Gastrocnemius medialis (tissue), 4 donors: ENCODE measurements around the gene SNCB. TPM values are rescaled to one million over a fixed set of nuclear protein-coding genes. Genes with fewer than 3 reads are reported as not detected.

ENCODE experiments used
- ATAC-seq, 2 donors: fragments of 150-250 bp; one replicate each; pipeline ENCODE4 v1.9.1; 2016
- DNase-seq, 2 donors: peaks; one replicate each; pipeline ENCODE4 v3.0.0-alpha.2; 2019
- H3K27ac ChIP-seq, 4 donors: fragments of 200-600 bp; sonication (generic); 1 replicate in 1 of 4; 2 replicates in 3 of 4; pipeline ENCODE4 v1.5.1; 2016 to 2018; ENCODE audit warnings: mild to moderate bottlenecking in 2 of 4, moderate library complexity in 1 of 4
- H3K27me3 ChIP-seq, 3 donors: fragments of 200-600 bp; sonication (generic) in 2 of 3; 1 replicate in 1 of 3; 2 replicates in 2 of 3; pipeline versions ENCODE4 v1.5.1 to v1.6.0; 2016 to 2019; ENCODE audit warnings: mild to moderate bottlenecking in 1 of 3, moderate library complexity in 1 of 3
- H3K36me3 ChIP-seq, 2 donors: fragments of 200-600 bp; sonication (generic) in 1 of 2; one replicate each; pipeline ENCODE4 v1.5.1; 2017 to 2018
- H3K4me1 ChIP-seq, 2 donors: fragments of 200-600 bp; sonication (generic) in 1 of 2; one replicate each; pipeline ENCODE4 v1.5.1; 2016 to 2017; ENCODE audit warnings: mild to moderate bottlenecking in 2 of 2
- H3K4me3 ChIP-seq, 4 donors: fragments of 200-600 bp; sonication (generic) in 3 of 4; 1 replicate in 1 of 4; 2 replicates in 3 of 4; pipeline ENCODE4 v1.5.1; 2016 to 2019; ENCODE audit warnings: mild to moderate bottlenecking in 2 of 4
- H3K9me3 ChIP-seq, 3 donors: fragments of 200-600 bp; sonication (generic) in 2 of 3; 1 replicate in 1 of 3; 2 replicates in 2 of 3; pipeline ENCODE4 v1.5.1; 2016 to 2019
- POLR2A ChIP-seq, 2 donors: fragments of 450-650 bp; IDR thresholded peaks; one replicate each; pipeline ENCODE4 v1.6.1; 2017; ENCODE audit warnings: antibody characterized with exemption in 2 of 2, mild to moderate bottlenecking in 2 of 2, moderate library complexity in 2 of 2
- in situ Hi-C, 4 donors: fragments of 200-750 bp; cut with MboI; loops; one replicate each; pipeline versions ENCODE4 v1.15.0 to v1.8.0; 2017; ENCODE audit warnings: low sequenced_read_pairs in 4 of 4
- intact Hi-C: fragments of 100-400 bp; cut with DNase I; formaldehyde crosslinking; loops from one replicate; pipeline ENCODE4 v1.15.1; 2023; ENCODE audit warnings: low total_unique reads
- total RNA-seq, 4 donors: library from RNA; depleted of rRNA; stranded (reverse); fragments of >200 nt; gene quantifications; one replicate each; pipeline versions ENCODE4 v1.1.0 to v1.2.3, GENCODE V29; 2016
- TF ChIP-seq, protein P1 (sequence below), 5 experiments: fragments of 450-650 bp in 3 of 5; fragments of 200-600 bp in 2 of 5; sonication (generic) in 2 of 5; IDR thresholded peaks in 4 of 5; conservative IDR thresholded peaks in 1 of 5; 1 replicate in 4 of 5; 2 replicates in 1 of 5; pipeline ENCODE4 v1.5.1; 2016 to 2019; ENCODE audit warnings: antibody characterized with exemption in 5 of 5, mild to moderate bottlenecking in 3 of 5, moderate library complexity in 3 of 5

SNCB gene
- total RNA-seq, 4 donors from 2014 or later: 0.20 TPM; not detected in 3

GRCh38 chr5:176581361-176581760, 49.0 kb downstream of the SNCB start:
- no peaks in the 10 kb centered on the region for H3K4me1 ChIP-seq
- H3K4me3 ChIP-seq: no peak overlapping the region
- in situ Hi-C loops: no loop called here
- TF ChIP-seq POLR2A (IDR thresholded peaks at IDR 0.05): no peak
- TF ChIP-seq, protein P1, sequence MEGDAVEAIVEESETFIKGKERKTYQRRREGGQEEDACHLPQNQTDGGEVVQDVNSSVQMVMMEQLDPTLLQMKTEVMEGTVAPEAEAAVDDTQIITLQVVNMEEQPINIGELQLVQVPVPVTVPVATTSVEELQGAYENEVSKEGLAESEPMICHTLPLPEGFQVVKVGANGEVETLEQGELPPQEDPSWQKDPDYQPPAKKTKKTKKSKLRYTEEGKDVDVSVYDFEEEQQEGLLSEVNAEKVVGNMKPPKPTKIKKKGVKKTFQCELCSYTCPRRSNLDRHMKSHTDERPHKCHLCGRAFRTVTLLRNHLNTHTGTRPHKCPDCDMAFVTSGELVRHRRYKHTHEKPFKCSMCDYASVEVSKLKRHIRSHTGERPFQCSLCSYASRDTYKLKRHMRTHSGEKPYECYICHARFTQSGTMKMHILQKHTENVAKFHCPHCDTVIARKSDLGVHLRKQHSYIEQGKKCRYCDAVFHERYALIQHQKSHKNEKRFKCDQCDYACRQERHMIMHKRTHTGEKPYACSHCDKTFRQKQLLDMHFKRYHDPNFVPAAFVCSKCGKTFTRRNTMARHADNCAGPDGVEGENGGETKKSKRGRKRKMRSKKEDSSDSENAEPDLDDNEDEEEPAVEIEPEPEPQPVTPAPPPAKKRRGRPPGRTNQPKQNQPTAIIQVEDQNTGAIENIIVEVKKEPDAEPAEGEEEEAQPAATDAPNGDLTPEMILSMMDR (IDR thresholded peaks at IDR 0.05 in 4 of 5, conservative IDR thresholded peaks at IDR 0.05 in 1 of 5): no peak
- peaks cover 0 to 16% (median 2%) of the 10 kb centered on the region in 3 donors for H3K9me3 ChIP-seq
- no peak overlapping the region for H3K27ac ChIP-seq
- intact Hi-C loops: no loop called here
- H3K36me3 ChIP-seq: no peaks in the 10 kb centered on the region
- ATAC-seq (no peak), DNase-seq (no peak)
- no peaks in the 10 kb centered on the region for H3K27me3 ChIP-seq

GRCh38 chr5:176579323-176579722, 51.0 kb downstream of the SNCB start:
- ATAC-seq (no peak), DNase-seq (no peak)
- intact Hi-C loops: loop anchor here (10.0 kb wide), 1 partner anchor 165 kb away; the partner anchor contains the start of gene CLTB
- Histone ChIP-seq H3K27ac (no peak overlapping the region), H3K4me3 (no peak overlapping the region), H3K27me3 (no peaks in the 10 kb centered on the region), H3K36me3 (no peaks in the 10 kb centered on the region), H3K4me1 (no peaks in the 10 kb centered on the region), H3K9me3 (no peaks in the 10 kb centered on the region)
- TF ChIP-seq, protein P1 (IDR thresholded peaks at IDR 0.05 in 4 of 5, conservative IDR thresholded peaks at IDR 0.05 in 1 of 5): no peak
- TF ChIP-seq POLR2A (IDR thresholded peaks at IDR 0.05): no peak
- in situ Hi-C loops: no loop called here

GRCh38 chr5:176578391-176578808, 51.9 kb downstream of the SNCB start:
- no peak for ATAC-seq
- in situ Hi-C loops: no loop called here
- intact Hi-C loops: loop anchor here (10.0 kb wide), 1 partner anchor 164 kb away; the partner anchor contains the start of gene CLTB

GRCh38 chr5:176577312-176578176, 52.8 kb downstream of the SNCB start:
- no peak overlapping the region for H3K4me3 ChIP-seq
- TF ChIP-seq, protein P1 (IDR thresholded peaks at IDR 0.05 in 4 of 5, conservative IDR thresholded peaks at IDR 0.05 in 1 of 5): no peak
- no peak for TF ChIP-seq POLR2A (IDR thresholded peaks at IDR 0.05)
- no peaks in the 10 kb centered on the region for H3K4me1 ChIP-seq
- H3K27me3 ChIP-seq: no peaks in the 10 kb centered on the region
- no peaks in the 10 kb centered on the region for H3K9me3 ChIP-seq
- in situ Hi-C loops (no loop called here), intact Hi-C loops (loop anchor here (10.0 kb wide), 1 partner anchor 163 kb away; the partner anchor contains the start of gene CLTB)
- DNase-seq (no peak), ATAC-seq (no peak)
- no peak overlapping the region for H3K27ac ChIP-seq
- H3K36me3 ChIP-seq: no peaks in the 10 kb centered on the region

More at GRCh38 chr5:176578391-176578808, 51.9 kb downstream of the SNCB start:
- H3K36me3 ChIP-seq: no peaks in the 10 kb centered on the region
- no peaks in the 10 kb centered on the region for H3K27me3 ChIP-seq
- no peak for TF ChIP-seq POLR2A (IDR thresholded peaks at IDR 0.05)
- TF ChIP-seq, protein P1 (IDR thresholded peaks at IDR 0.05 in 4 of 5, conservative IDR thresholded peaks at IDR 0.05 in 1 of 5): peak in 2 of 5 experiments; percentile 10 to 14
- no peaks in the 10 kb centered on the region for H3K4me1 ChIP-seq
- H3K4me3 ChIP-seq: no peak overlapping the region
- no peaks in the 10 kb centered on the region for H3K9me3 ChIP-seq
- DNase-seq: no peak
- no peak overlapping the region for H3K27ac ChIP-seq
